HUES6 (cell line): ENCODE measurements around the gene SEC61B.
"Not testable (repeated sequence)": the region's sequence is repeated elsewhere in the genome, so short reads cannot be mapped to it uniquely, and the experiment has no call there.

Source experiments
- H3K27ac ChIP-seq: 2 replicates; pipeline ENCODE4 v1.7.0; 2013; ENCODE audit warnings: low read depth, mild to moderate bottlenecking, low read length, inconsistent platforms
- H3K27me3 ChIP-seq: 2 replicates; pipeline ENCODE4 v1.6.1; 2013; ENCODE audit warnings: low read length; ENCODE audit not compliant: control insufficient read depth, insufficient read depth
- H3K36me3 ChIP-seq: 2 replicates; pipeline ENCODE4 v1.6.1; 2013; ENCODE audit warnings: low read length; ENCODE audit not compliant: control insufficient read depth, insufficient read depth
- H3K4me1 ChIP-seq: 2 replicates; pipeline ENCODE4 v1.6.1; 2013; ENCODE audit warnings: low read length; ENCODE audit not compliant: control insufficient read depth, insufficient read depth
- H3K4me3 ChIP-seq: 2 replicates; pipeline ENCODE4 v1.5.1; 2013; ENCODE audit warnings: low read depth, low read length
- H3K9ac ChIP-seq: one replicate; pipeline ENCODE4 v1.6.1; 2013; ENCODE audit warnings: mild to moderate bottlenecking, low read length
- H3K9me3 ChIP-seq: 2 replicates; pipeline ENCODE4 v1.6.1; 2013; ENCODE audit warnings: low read depth, low read length; ENCODE audit not compliant: control insufficient read depth, insufficient read depth

SEC61B gene

GRCh38 chr9:99237849-99238248, 15.8 kb downstream of the SEC61B start:
- H3K4me1 ChIP-seq, H3K9ac ChIP-seq, H3K4me3 ChIP-seq, H3K9me3 ChIP-seq, H3K27me3 ChIP-seq, H3K36me3 ChIP-seq, H3K27ac ChIP-seq: not testable (repeated sequence)

GRCh38 chr9:99238331-99238730, 16.2 kb downstream of the SEC61B start:
- Histone ChIP-seq H3K9ac (no peak overlapping the region), H3K4me3 (no peak overlapping the region), H3K27me3 (no peaks in the 10 kb centered on the region), H3K9me3 (no peaks in the 10 kb centered on the region), H3K4me1 (no peaks in the 10 kb centered on the region), H3K27ac (no peak overlapping the region), H3K36me3 (no peaks in the 10 kb centered on the region)

DNA sequence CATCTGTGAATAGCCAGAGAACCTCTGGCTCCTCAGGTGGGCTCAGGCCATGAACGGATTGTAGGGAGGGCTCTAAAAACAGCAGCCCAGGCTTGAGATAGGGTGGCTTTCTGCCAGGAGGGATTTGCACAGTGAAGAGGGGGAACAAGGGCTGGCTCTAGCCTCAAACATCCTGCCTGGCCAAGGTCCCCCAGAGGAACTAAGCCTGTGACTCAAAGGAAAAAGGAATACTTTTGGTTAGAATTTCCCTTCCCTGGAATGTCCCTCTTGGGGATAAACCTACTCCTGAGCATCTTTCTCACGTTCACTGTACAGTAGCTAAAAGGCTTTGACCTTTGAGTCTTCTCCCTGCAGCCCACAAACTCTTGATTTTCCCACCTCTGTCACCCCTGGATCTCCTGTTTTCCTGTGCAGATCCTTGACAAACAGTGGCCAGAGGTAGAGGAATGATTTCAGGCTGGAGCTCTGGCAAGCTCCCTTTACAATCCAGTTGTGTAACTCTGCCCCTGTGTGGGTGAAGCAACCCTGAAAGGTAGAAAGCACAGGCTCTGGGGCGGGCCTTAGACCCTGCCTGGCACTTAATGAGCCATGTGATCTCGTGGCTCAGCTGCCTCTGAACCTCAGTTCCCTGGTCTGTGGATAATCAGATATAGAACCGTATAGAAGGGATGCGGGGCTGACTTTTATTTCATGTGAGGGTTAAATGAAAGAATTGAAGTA, 17.4 kb downstream of the SEC61B start:
- Histone ChIP-seq H3K36me3 (no peaks in the 10 kb centered on the region), H3K9ac (no peak overlapping the region), H3K27ac (no peak overlapping the region)

DNA sequence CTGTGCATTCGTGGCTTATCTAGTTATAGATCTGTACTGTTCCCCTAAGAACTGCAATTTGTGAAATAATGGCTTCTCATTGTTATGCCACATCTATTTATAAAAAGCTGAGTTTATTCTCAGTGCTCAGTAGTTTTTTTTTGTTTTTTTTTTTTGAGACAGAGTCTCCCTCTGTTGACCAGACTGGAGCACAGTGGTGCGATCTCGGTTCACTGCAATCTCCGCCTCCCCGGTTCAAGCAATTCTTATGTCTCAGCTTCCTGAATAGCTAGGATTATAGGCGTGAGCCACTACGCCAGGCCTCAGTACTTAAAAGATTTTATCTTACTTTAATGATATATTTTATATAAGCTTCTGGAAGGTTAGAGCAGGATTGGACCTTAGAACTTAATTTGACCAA, 19.0 kb downstream of the SEC61B start:
- Histone ChIP-seq H3K9me3 (no peaks in the 10 kb centered on the region), H3K4me3 (no peak overlapping the region), H3K27ac (no peak overlapping the region), H3K9ac (no peak overlapping the region), H3K27me3 (no peaks in the 10 kb centered on the region), H3K36me3 (no peaks in the 10 kb centered on the region), H3K4me1 (no peaks in the 10 kb centered on the region)

More for the DNA sequence above, 17.4 kb downstream of the SEC61B start:
- H3K4me3 ChIP-seq = no peak overlapping the region
- no peaks in the 10 kb centered on the region for H3K27me3 ChIP-seq
- no peaks in the 10 kb centered on the region for H3K9me3 ChIP-seq
- H3K4me1 ChIP-seq = no peaks in the 10 kb centered on the region

DNA sequence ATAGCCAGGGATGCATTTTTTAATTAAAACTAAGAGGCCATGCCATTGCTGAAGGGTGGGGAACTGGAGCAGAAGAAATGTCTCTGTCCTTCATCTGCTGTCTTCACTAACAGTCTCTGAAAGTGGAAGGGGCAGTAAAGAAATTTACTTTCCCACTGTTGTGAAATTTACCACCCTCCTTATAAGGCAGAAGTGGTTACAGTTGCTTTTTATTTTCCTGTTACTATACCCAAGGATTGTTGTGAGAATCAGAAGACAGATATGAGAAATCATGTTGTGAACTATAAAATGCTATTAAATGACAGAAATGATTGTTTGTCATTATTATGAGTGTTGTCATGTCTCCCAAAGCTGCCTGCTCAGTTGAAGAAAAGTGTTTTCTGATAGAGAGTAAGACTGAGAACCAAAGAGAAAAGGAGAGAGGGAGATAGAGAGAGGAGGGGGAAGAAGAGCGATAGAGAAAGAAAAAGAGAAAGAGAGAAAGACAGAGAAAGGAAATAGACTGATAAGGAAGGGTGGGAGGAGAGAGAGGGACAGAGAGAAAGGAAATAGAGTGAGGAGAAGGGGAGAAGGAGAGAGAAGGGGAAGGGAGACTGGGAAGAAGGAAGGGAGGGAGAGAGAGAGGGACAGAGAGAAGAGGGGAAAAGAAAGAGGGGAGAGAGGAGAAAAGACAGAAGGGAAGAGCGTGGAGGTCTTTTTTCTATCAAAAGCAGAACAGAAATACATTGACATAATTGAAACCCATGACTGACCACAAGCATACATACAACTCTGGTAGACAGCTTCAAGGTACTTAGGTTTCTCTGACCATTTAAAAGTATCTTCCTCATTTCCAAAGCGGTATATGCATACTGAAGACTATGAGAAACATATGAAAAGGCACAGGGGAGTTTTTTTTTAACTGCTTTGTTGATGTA, 22.5 kb downstream of the SEC61B start:
- H3K36me3 ChIP-seq = no peaks in the 10 kb centered on the region
- H3K9me3 ChIP-seq = no peaks in the 10 kb centered on the region
- no peak overlapping the region for H3K9ac ChIP-seq
- H3K4me1 ChIP-seq = no peaks in the 10 kb centered on the region
- no peak overlapping the region for H3K4me3 ChIP-seq
- no peaks in the 10 kb centered on the region for H3K27me3 ChIP-seq
- no peak overlapping the region for H3K27ac ChIP-seq

DNA sequence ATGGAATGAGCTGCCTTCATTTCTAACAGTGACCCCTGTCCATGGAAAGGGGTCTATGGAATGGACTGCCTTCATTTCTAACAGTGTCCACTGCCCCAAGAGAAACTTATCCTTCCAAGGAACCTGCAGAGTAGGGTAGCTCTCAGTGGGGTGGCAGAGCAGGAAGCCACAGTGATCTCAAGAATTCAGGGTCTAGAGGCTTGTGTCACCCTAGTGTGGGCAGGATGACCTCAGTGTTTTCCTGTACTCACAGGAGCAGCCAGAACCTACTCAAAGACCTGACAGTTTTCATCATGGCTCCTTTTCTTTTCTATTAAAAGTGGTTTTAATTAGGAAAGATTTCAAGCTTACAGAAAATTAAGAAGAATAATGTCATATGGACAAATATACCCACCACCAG, 27.5 kb downstream of the SEC61B start:
- Histone ChIP-seq H3K9ac (no peak overlapping the region), H3K27ac (no peak overlapping the region), H3K36me3 (no peaks in the 10 kb centered on the region), H3K27me3 (no peaks in the 10 kb centered on the region), H3K4me3 (no peak overlapping the region), H3K9me3 (no peaks in the 10 kb centered on the region), H3K4me1 (peaks cover 2% of the 10 kb centered on the region; the same call in 1 of the 2 replicates)

DNA sequence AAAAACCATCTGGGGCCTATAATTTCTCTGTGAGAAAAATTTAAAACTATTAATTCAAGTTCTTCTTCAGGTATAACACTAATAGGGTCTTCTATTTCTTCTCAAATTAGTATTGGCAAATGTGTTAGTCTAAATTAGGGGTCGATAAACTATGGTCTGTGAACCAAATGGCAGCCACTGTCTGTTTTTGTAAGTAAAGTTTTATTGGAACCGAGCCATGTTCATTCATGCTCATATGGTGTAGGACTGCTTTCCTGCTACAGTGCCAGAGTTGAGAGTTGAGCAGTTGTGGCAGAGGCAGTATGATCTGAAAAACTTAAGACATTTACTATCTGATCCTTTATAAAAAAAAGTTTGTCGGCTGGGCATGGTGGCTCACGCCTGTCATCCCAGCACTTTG, 29.1 kb downstream of the SEC61B start:
- no peaks in the 10 kb centered on the region for H3K36me3 ChIP-seq
- H3K9ac ChIP-seq = no peak overlapping the region
- peaks cover 2% of the 10 kb centered on the region; the same call in 1 of the 2 replicates for H3K4me1 ChIP-seq
- no peaks in the 10 kb centered on the region for H3K9me3 ChIP-seq
- H3K27me3 ChIP-seq = no peaks in the 10 kb centered on the region
- no peak overlapping the region for H3K27ac ChIP-seq
- no peak overlapping the region for H3K4me3 ChIP-seq

DNA sequence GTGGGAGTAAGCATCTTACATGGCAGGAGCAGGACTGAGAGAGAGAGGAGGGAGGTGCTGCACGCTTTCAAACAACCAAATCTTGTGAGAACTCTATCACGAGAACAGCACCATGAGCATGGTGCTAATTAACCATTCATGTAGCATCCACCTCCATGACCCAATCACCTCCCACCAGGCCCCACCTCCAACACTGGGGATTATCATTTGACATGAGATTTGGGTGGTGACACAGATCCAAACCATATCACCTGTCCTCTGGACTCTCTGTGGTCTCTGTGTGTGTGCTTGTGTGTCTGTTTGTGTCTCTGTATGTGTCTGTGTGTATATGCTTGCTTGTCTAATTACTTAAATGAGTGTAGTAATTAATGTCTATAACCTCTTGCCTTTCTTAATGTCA, 31.1 kb downstream of the SEC61B start:
- Histone ChIP-seq H3K4me1 (peaks cover 2% of the 10 kb centered on the region; the same call in 1 of the 2 replicates), H3K36me3 (no peaks in the 10 kb centered on the region), H3K9ac (no peak overlapping the region), H3K27ac (no peak overlapping the region), H3K27me3 (no peaks in the 10 kb centered on the region), H3K4me3 (no peak overlapping the region), H3K9me3 (no peaks in the 10 kb centered on the region)

DNA sequence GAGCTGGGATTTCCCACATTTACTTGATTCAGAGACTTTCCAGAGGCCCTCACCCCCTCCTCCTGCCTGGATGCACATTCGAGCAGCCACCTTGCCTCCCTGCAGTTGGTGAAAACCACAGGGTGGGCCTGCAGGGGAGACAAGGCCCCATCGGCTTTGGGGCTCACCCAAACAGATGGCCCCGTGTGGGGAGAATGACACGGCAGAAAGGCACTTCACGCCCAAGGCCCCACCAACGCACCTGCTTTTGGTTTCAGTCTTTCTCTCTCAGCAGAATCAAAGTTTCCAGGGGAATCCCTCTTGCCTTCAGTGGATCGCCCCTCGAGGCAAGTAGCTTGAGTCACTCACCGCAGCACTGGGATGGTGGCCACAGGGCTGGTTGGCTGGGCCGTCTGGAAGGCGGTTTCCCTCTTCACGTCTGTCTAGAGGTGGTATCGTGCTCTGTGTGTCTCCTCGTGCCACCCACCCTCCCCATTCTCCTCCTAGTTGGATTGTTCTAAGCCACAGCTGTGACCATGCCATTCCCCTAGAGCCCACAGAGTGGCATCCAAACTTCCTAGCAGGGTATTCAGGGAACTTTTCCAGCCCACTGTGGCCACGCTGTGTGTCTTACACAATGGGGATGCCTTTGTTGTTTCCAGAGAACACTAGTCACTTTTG, 31.8 kb downstream of the SEC61B start:
- no peaks in the 10 kb centered on the region for H3K36me3 ChIP-seq
- no peaks in the 10 kb centered on the region for H3K27me3 ChIP-seq
- H3K27ac ChIP-seq = no peak overlapping the region
- H3K4me1 ChIP-seq = peaks cover 7% of the 10 kb centered on the region
- H3K9me3 ChIP-seq = no peaks in the 10 kb centered on the region
- H3K4me3 ChIP-seq = no peak overlapping the region
- H3K9ac ChIP-seq = no peak overlapping the region

GRCh38 chr9:99255651-99256050, 33.6 kb downstream of the SEC61B start:
- Histone ChIP-seq H3K27ac (no peak overlapping the region), H3K27me3 (no peaks in the 10 kb centered on the region), H3K9me3 (no peaks in the 10 kb centered on the region), H3K4me1 (peaks cover 15% of the 10 kb centered on the region), H3K36me3 (no peaks in the 10 kb centered on the region), H3K9ac (no peak overlapping the region), H3K4me3 (no peak overlapping the region)
